SK-N-DZ (cell line): ENCODE results near the gene UBA1. TPM values are rescaled to one million over a fixed set of nuclear protein-coding genes. Genes with fewer than 3 reads are reported as not detected.

ENCODE experiments used
- DNase-seq: peaks from one replicate; pipeline ENCODE4 v3.0.0-alpha.2; 2015; ENCODE audit warnings: low spot score
- polyA plus RNA-seq, 2 experiments: library from polyadenylated mRNA; depleted of rRNA; stranded (reverse); fragments of >200 nt; gene quantifications; 2 replicates each; pipeline ENCODE4 v1.2.3, GENCODE V29; 2014

Gene UBA1
- 199 and 202 TPM in 2 replicates for polyA plus RNA-seq (2014; cell fraction: cytosol; rRNA removed)
- polyA plus RNA-seq (2014; cell fraction: nucleus; rRNA removed), result 118 and 153 TPM in 2 replicates

DNA sequence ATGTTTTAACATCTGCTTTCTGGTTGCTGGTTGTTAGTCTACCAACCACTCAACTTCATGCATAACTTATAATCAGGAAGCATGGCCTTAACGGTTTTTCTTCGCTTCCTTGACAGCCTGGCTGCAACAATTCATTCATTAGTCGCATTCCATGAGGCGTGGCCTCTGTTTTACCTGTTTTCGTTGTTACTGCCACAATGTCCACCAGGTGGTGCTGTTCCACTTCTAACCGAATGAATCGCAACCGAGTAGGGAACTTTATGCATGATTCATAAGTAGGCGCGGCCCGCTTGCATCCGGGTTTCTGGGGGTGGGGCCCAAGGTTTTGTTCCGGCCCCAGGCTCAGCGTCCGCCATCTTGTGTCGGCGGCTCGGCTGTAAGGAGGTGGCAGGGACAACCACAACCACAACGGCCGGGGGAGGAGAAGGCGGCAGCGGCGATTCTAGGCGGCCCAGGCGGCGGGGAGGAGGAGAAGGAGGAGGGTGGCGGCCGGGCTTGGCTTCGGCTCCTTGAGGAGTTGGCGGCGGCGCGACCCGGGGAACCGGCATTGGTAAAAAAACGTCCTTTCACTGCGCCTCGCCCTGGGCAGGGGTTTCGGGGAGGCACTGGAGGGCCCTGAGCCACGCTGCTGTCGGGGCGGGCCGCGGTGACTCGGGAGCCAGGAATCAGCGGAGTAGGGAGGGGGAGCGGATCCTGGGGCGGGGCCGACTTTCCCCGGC, at the start of gene UBA1:
Gene UBA1, plus strand, starts transcription at position 355 of the 719 bp plus-strand sequence. CDS start 4,974 bp downstream, outside the sequence.
- peak; percentile 93 for DNase-seq

DNA sequence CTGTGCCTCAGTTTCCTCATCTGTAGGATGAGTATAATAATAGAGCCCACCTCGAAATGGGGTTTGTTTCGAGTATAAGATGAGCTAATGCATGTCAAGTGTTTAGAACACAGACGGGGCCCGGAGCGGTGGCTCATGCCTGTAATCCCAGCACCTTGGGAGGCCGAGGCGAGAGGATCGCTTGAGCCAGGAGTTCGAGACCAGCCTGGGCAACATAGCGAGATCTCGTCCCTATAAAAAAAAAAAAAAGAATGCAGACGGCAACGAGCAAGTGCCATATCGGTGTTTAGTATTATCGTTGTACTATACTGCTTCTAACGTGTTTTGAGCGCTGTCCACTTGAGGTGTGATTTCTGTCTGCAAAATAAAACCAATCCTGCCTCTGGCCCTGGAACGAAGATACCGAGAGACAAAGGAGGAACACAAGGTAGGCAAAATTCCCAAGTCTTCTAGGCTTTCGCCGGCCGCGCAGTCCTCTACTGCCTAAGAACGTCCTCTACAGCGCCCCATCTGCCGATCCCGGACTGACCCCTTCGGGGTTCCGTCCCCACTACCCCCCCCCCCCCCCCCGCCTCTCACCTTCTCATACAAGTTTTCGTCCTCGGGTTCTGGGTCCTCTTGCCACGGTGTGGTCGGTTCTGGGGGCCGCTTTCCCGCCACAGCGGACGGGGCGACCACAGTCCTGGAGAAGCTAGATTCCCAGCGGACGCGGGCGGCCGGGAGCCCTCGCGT, 49.6 kb upstream of the UBA1 start:
- no peak for DNase-seq

DNA sequence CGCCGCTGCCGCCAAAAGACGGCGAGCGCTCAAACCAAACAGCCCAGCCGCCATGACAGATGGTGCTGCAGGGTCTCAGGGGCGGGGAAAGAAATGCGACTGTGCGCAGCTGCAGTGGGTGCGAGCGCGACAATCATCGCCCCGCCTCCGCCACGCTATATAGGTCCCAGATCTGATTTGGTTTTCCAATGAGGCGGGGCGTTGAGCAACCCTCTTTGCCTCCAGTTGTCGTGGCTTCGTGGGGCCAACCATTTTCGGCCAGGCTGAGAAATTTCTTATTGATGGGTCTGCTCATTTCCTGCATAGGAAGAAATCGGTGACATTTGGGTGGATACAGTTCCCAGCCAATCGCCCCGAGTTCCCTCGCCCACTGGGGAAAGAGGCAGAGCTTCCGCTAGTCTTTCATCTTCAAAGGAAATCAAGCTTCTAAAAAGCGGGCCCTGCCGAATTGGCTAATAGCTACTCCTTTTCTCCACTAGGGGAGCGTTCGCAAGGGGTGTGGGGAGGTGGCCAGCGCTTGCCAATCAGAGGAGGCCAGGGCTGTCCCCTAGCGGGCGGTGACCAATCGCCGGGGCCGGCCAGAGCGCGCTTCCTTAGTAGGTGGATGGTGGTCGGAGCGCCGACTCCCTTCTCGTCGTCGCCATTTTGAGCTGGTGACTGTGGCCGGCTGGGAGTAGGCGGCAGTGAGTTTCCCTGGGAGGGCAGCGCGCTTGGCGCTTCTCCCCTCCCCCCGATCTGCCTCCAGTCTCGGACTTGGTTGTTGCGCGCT, 48.8 kb upstream of the UBA1 start, which contains the start of the genes NDUFB11 and RBM10:
Gene NDUFB11, minus strand, starts transcription at position 77 of the 769 bp plus-strand sequence. Its CDS starts 23 bp downstream, at position 54.
Gene RBM10, plus strand, starts transcription at position 596 of the 769 bp plus-strand sequence. CDS start 2,261 bp downstream, outside the sequence.
- peak; percentile 94 for DNase-seq

DNA sequence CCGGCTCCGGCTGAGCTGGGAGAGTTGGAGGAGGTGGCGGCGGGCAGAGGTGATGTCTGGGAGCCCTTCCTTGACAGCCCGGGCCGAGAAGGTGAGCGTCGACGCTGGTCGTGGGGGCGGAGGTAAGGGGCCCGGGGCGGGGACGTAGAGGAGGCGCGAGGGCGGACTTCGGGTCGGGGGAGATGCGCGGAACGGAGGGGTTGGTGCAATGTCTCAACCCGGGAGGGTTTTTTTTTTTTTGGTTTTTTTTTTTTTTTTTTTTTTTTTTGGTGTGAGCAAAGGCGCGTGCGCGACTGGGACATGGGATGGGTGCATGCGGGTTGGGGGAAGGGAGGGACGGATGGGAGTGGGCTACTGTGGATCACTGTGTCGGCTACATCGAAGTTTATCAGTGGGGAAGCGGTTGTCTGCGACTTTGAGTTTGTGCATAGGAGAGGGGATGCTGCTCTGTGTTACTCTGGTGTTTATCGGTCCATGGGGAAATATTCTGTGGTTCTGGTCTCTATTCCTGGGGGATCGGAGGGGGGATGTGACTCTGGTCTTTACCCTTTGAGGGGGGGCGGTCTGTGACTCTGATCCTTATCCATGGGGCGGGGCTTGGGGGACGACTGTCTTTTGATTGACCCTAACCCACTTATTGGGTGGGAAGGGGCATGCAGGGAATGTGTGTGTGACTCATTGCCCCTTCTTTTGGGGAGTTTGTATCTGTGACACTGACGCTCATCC, 48.1 kb upstream of the UBA1 start:
- DNase-seq, result no peak

DNA sequence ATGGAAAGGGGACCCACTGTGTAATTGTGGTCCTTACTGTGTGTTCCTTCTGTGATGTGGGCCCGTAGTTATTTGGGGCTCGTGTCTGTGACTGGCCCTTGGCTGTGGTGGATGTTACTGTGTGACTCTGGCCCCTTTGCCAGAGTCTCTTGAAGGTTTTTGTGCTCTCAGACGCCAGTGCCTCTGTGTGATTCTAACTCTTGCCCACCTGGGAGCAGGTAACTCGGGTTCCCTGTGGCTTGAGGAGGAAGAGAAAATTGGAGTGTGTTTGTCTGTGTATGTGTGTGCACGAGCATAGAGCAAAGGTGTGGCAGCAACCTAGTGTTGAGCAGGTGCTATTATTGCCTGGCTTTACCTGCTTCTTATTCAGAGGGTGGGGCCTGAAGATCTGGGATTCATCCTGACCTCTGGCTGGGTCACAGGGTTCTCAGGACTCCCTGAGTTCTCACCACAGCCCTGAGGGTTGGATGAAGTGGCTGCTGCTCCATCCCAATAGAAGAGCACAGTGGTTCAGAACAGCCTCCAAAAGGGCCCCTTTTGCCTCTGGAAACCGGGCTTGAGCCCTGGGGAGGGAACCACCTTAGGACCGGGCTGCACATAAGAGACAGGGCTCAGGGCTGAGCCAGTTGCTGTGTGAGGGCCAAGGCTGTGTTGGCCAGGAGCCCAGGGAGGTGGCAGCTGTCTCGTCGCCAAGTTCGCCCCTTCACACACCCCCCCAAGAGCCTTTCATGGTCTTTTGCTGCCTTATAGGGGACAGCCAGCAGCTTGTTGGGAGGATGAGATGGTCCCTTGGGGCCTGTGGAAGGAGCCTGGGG, 47.3 kb upstream of the UBA1 start:
- no peak for DNase-seq

DNA sequence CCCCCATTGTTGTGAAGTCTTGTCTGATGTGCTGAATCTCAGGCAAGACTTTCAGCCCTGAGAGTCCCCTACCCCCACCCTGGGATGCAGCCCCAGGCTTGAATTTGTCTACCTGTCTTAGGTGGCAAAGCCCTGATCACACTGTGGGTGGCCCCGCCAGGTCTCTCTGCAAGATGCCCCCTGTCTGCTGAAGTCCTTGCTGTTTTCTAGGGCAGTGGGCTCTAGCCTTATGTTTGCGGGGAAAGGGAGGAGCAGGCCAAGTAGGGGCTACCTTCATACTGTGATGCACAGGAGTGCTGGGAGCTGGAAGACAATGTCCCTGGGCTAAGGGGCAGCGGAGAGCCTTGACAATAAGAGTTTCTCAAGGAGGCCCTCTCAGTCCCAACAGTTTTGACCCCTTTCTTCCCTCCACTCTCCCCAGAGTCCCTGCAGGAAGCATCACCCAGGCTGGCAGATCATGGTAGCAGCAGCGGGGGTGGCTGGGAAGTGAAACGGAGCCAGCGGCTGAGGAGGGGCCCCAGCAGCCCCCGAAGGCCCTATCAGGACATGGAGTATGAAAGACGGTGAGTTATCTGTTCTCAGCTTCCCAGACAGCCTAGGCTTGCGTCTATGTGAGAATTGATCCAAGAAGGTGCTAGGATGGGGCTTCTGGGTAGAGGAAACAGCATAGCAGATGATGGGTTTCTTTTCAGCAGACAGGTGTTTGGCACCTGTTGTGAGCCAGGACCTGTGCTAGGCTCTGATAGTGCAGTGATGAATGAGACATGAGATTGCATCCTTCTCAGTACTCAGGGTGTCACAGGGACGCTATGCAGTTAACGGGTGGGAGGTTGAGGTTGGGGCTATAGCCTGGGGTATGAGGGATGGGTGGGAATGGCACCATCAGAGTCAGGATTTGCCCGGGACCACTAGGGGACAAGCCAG, 46.4 kb upstream of the UBA1 start:
- DNase-seq, result no peak

DNA sequence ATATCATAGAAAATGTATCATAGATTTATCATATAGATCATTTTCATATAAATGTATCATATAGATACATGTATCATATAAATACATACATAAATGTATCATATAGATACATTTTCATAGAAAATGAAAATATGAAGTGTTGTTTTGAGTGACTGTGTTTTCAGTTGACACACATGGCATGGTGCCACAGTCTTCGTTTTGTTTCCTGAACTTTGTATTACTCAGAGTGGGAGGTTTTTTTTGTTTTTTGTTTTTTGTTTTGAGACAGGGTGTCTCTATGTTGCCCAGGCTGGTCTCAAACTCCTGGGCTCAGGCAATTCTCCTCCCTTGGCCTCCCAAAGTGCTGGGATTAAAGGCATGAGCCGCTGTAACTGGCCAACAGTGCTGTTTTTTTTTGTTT, 44.7 kb upstream of the UBA1 start:
- no peak for DNase-seq

DNA sequence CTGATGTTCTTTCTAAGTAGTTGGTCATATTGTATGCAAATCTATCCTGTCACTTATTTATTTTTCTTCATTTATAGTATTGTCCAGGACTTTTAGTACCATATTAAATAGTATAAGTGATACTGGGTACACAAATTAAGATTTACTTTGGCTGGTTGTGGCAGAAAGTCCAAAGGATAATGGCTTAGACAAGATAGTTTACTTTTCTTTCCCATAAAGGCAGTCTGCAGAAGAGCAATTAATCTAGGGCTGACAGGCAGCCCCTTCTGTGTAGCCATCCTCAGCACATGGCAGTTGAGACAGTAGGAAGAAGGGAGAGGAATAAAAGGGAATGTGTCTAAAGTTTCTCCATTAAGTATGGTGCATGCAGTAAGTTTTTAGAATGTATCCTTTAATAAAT, 42.2 kb upstream of the UBA1 start:
- DNase-seq, result no peak

DNA sequence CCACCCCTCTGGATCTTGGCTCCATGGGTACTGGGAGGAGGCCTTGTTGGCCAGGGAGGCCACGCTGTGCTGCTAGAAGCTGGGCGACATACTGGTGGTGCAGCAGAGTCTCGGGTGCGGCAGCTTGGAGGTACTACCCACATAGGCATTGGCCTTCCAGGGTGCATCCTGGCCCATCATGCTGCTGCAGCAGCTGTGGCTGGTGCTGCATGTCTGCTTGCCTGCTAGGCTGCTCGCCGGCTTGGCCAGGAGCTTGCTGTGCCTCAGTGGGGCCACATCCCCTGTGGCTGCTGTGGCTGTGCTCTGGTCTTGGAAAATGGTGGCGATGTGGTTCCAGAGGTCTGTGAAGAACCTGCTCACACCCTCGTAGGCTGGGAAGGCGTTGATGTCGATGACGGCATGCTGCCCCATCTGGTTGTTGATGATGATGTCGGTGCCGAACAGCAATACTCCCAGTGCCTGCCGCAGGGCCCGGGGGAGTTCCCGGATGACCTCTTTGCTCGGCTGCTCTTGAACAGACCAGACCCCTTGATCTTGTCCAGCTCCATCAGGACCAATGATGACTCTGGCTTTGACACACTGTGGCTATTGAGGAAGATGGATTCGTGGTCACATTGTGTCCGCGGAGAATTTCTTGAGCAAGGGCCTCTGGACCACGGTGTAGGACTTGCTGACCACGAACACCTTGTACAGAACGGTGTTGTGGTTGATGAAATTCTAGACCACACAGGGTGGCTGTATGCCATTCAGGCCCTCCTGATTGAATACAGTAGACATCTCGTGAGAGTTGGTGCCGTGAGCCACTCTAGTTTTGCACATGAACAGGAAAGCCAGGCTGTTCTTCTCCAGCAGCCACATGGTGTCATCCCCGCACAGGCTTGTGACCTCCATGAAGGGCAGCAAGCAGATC, 36.8 kb upstream of the UBA1 start:
- no peak for DNase-seq

DNA sequence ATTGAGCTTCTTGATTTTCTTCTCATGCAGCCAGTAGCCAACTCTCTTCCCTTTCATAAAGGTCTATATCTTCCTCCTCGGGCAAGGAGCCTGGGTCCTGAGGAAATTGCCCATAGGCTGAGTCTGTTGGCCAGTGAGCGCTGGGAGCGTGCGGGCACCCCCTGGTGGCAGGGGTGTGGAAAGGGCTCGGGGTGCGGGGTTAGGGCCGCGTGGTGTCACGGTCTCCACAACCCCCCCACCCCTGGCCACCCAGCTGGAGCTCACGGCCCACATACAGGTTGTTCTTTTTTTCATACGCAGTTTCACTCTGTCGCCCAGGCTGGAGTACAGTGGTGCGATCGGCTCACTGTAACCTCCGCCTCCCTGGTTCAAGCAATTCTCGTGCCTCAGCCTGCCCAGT, 35.5 kb upstream of the UBA1 start:
- no peak for DNase-seq

DNA sequence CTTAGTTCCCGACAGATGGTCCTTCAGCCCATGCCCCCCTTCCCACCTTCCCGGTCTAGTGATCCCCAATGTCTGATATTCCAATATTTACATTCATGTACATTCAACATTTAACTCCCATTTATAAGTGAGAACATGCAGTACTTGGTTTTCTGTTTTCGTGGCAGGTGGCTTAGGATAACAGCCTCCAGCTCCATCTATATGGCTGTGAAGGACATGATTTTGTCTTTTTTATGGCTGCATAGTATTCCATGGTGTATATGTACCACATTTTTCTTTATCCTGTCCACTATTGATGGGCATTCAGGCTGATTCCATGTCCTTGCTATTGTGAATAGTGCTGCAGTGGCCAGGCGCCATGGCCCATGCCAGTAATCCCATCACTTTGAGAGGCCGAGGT, 34.8 kb upstream of the UBA1 start:
- no peak for DNase-seq

DNA sequence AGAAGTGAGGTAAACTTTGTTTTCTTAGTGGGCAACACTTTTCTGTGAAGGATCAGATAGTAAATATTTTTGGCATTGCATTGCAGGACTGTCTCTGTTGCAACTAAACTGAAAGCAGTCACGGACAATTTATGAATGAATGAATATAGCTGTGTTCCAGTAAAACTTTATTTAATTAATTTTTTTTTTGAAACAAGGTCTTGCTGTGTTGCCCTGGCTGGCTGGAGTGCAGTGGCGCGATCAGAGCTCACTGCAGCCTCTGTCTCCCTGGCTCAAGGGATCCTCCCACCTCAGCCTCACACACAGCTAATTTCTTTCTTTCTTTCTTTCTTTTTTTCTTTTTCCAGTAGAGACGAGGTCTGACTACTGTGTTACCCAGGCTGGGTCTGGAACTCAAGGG, 32.8 kb upstream of the UBA1 start:
- DNase-seq, result no peak

DNA sequence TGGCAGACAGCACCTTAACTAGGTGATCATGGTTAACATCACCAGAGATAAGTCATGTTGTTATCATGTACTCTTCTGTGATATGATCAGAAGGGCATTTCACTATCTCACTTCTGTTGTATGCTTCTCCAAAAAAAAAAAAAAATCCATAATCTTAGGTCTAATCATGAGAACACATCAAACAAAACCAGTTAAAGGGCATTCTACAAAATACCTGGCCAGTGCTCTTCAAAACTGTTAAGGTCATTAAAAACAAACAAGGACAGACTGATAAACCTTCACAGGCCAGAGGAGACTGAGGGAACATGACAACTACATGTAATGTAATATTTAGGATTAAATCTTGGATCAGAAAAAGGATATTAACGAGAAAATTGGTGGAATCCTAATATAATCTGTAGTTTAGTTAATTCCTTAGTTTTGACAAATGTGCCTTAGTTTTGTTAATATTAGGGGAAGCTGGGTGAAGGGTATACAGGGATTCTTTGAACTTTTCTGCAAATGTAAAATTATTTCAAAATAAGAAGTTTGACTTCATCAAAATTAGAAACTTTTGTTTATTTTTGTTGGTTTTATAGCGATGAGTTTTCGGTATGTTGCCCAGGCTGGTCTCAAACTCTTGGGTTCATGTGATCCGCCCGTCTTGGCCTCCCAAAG, 30.6 kb upstream of the UBA1 start:
- no peak for DNase-seq

DNA sequence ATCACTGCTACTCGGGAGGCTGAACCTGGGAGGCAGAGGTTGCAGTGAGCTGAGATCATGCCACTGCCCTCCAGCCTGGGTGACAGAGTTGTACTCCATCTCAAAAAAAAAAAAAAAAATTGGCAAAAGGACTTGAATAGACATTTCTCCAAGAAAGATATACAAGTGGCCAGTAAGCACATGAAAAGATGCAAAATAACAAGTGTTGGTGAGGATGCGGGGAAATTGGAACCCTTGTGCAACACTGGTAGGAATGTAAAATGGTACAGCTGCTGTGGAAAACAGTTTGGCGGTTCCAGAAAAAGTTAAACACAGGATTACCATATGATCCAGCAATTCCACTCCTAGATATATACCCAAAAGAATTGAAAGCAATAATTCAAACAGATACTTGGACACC, 29.2 kb upstream of the UBA1 start:
- DNase-seq, result no peak

DNA sequence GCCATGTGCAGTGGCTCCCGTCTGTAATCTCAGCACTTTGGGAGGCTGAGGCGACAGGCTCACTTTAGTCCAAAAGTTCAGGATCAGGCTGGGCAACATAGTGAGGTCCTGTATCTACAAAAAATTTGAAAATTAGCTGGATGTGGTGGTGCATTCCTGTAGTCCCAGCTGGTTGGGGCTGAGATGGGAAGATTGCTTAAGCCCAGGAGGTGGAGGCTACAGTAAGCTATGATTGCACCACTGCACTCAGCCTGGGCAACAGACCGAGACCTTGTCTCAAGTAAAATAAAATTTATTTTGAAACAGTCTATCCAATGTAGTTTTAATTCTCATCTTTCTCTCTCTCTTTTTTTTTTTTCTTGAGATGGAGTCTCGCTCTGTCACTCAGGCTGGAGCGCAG, 27.5 kb upstream of the UBA1 start:
- DNase-seq, result no peak

DNA sequence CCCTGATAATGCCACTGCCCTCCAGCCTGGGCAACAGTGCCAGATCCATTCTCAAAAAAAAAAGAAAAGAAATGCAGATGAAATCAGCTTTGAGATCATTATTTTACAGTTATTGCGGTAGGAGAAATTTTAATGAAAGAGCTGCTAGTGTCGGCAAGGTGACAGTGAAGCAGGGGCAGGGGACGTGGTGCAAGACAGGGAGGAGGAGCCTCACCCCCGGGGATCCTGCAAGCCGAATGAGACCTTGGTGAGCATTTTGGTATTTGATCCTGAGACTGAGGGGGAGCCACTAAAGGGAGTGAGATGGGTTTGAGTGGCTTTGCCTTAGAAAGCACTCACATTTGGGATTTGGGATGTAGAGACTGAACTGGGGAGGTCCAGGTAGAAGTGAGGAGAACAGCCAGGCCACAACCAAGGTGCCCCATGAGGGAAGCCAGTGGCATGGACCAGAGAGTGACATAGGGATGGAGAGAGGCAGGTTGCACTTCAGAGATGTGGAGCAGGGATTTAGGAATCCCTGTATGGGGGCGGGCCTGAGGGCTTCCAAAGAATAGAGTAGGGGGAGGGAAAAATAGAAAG, 25.0 kb upstream of the UBA1 start:
- DNase-seq, result no peak

DNA sequence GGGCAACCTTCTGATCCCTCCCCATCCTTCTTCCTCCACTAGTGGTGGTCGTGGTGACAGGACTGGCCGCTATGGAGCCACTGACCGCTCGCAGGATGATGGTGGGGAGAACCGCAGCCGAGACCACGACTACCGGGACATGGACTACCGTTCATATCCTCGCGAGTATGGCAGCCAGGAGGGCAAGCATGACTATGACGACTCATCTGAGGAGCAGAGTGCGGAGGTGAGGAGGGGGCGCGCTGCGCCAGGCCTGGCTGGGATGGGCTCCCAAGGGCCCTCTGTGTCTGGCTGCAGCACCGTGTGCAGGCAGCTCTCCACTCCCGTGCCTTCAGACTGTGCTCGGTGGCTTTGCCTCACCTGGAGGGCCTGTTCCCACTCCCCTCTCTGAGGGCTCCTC, 24.4 kb upstream of the UBA1 start:
- DNase-seq, result no peak
